ENCODE results near the gene TMOD3.

The TMOD3 gene

DNA sequence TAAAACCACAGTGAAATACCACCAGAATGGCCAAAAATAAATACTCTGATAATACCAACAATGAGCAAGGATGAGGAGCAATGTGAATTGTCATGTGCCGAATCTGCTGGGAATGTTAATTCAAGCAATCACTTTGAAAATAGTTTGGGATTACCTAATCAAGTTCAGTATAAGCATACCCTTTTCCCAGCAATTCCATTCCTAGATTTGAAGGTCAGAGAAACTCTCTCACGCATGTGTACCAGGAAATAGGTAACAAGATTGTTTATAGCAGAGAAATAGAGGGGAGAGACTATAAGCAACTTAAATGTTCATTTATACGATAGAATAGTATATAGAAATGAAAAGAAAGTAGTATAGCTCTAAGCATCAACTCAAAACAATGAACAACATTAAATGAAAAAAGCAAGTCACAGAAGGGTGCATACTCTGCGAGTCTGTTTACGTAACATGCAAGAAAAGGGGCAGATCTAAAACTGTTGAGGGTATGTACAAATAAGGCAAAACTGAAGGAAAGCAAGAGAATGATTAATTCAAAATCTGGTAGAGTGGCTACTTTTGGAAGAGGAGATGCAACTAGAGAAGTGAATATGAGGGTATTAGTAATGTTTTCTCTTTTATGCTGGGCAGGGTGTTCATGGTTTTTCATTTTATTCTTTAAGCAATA lies 27.4 kb downstream of the TMOD3 start:
- no peak for DNase-seq (ENCODE audit: extremely low spot score)
- ChIA-PET CTCF (no interaction called here), POLR2A (no interaction called here)
- no peak for TF ChIP-seq L3MBTL2 (conservative IDR thresholded peaks at IDR 0.05)
- TF ChIP-seq TARDBP (IDR thresholded peaks at IDR 0.05): no peak
- TF ChIP-seq ELF4 (IDR thresholded peaks at IDR 0.05): no peak
- no peak for TF ChIP-seq HDGF (IDR thresholded peaks at IDR 0.05; ENCODE audit: borderline replicate concordance)
- TF ChIP-seq FOXM1 (IDR thresholded peaks at IDR 0.05; ENCODE audit: borderline replicate concordance): no peak
- no peak for TF ChIP-seq ZNF384 (IDR thresholded peaks at IDR 0.05)
- TF ChIP-seq SUZ12 (IDR thresholded peaks at IDR 0.05): no peak
- no peak for TF ChIP-seq SP1 (IDR thresholded peaks at IDR 0.05)
- TF ChIP-seq, protein P1, sequence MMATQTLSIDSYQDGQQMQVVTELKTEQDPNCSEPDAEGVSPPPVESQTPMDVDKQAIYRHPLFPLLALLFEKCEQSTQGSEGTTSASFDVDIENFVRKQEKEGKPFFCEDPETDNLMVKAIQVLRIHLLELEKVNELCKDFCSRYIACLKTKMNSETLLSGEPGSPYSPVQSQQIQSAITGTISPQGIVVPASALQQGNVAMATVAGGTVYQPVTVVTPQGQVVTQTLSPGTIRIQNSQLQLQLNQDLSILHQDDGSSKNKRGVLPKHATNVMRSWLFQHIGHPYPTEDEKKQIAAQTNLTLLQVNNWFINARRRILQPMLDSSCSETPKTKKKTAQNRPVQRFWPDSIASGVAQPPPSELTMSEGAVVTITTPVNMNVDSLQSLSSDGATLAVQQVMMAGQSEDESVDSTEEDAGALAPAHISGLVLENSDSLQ (IDR thresholded peaks at IDR 0.05): no peak
- TF ChIP-seq CTBP1 (IDR thresholded peaks at IDR 0.05; ENCODE audit: borderline replicate concordance): no peak
- TF ChIP-seq BHLHE40 (IDR thresholded peaks at IDR 0.05; ENCODE audit: borderline replicate concordance): no peak
- TF ChIP-seq NFRKB (IDR thresholded peaks at IDR 0.05): no peak
- no peak for TF ChIP-seq FOXA1 (IDR thresholded peaks at IDR 0.05)
- TF ChIP-seq FOXK2 (IDR thresholded peaks at IDR 0.05): no peak
- no peak for TF ChIP-seq ARNT (IDR thresholded peaks at IDR 0.05)
- TF ChIP-seq LEF1 (IDR thresholded peaks at IDR 0.05; ENCODE audit: borderline replicate concordance): no peak

DNA sequence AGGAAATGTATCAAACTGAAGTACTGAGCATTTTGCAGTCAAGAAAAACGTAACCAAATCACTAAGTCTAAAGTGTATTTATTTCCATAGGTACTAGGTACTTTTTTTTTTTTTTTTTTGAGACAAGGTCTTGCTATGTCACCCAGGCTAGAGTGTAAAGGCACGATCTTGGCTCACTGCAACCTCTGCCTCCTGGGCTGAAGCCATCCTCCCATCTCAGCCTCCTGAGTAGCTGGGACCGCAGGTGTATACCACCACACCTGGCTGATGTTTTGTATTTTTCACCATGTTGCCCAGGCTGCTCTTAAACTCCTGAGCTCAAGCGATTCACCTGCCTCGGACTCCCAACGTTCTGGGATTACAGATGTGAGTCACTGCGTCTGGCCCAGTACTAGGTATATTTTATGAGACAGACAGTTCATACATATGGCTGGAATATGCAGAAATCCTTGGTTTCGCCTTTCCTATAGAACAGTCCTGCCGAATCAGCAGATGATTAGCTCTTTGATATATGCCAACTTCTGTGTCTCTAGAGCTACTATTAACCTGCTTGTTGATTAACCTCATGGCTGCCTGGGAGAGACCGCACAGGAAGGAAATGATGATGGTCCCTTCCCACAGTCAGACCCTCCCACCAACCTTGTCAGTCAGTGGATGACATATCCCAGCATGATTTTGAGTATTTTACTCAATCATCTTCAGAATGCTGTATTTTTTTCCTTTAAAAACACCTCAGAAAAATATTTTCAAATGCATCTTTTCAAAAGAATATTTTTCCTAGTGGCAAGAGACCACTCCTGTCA lies 32.3 kb downstream of the TMOD3 start:
- TF ChIP-seq L3MBTL2 (conservative IDR thresholded peaks at IDR 0.05) (no peak), FOXM1 (IDR thresholded peaks at IDR 0.05; ENCODE audit: borderline replicate concordance) (no peak), ARNT (IDR thresholded peaks at IDR 0.05) (no peak), SUZ12 (IDR thresholded peaks at IDR 0.05) (no peak), SP1 (IDR thresholded peaks at IDR 0.05) (no peak), LEF1 (IDR thresholded peaks at IDR 0.05; ENCODE audit: borderline replicate concordance) (no peak), BHLHE40 (IDR thresholded peaks at IDR 0.05; ENCODE audit: borderline replicate concordance) (no peak), FOXA1 (IDR thresholded peaks at IDR 0.05) (no peak), TARDBP (IDR thresholded peaks at IDR 0.05) (no peak), FOXK2 (IDR thresholded peaks at IDR 0.05) (no peak), ELF4 (IDR thresholded peaks at IDR 0.05) (no peak), HDGF (IDR thresholded peaks at IDR 0.05; ENCODE audit: borderline replicate concordance) (no peak), ZNF384 (IDR thresholded peaks at IDR 0.05) (no peak), CTBP1 (IDR thresholded peaks at IDR 0.05; ENCODE audit: borderline replicate concordance) (no peak), NFRKB (IDR thresholded peaks at IDR 0.05) (no peak)
- DNase-seq (ENCODE audit: extremely low spot score): no peak
- ChIA-PET CTCF (no interaction called here), POLR2A (no interaction called here)

DNA sequence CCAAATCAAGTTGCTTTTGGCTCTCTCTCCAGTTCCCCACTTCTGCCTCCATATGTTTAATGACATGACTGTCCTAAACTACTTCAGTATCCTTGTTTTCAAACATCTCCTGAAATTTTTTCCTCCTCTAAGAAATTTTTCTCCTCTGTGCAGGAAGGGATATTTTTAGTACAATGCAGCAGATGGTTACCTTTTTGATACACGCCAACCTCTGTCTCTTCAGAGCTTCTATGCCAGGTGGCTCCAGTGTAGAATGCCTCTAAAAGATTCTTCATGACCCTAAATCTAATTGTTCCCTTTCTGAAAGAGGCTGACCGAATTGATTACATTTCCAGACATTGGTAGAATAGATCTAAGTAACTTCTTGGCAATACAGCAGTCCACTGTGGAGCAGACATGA lies 33.7 kb downstream of the TMOD3 start:
- TF ChIP-seq FOXA1 (IDR thresholded peaks at IDR 0.05) (no peak), FOXM1 (IDR thresholded peaks at IDR 0.05; ENCODE audit: borderline replicate concordance) (no peak), NFRKB (IDR thresholded peaks at IDR 0.05) (no peak), CTBP1 (IDR thresholded peaks at IDR 0.05; ENCODE audit: borderline replicate concordance) (no peak), HDGF (IDR thresholded peaks at IDR 0.05; ENCODE audit: borderline replicate concordance) (no peak), L3MBTL2 (conservative IDR thresholded peaks at IDR 0.05) (no peak), ELF4 (IDR thresholded peaks at IDR 0.05) (no peak), BHLHE40 (IDR thresholded peaks at IDR 0.05; ENCODE audit: borderline replicate concordance) (no peak), ZNF384 (IDR thresholded peaks at IDR 0.05) (no peak), FOXK2 (IDR thresholded peaks at IDR 0.05) (no peak), LEF1 (IDR thresholded peaks at IDR 0.05; ENCODE audit: borderline replicate concordance) (no peak), SUZ12 (IDR thresholded peaks at IDR 0.05) (no peak), TARDBP (IDR thresholded peaks at IDR 0.05) (no peak), SP1 (IDR thresholded peaks at IDR 0.05) (no peak), ARNT (IDR thresholded peaks at IDR 0.05) (no peak)
- TF ChIP-seq, protein P1 (IDR thresholded peaks at IDR 0.05): no peak
- ChIA-PET CTCF (interaction anchor here (0.9 kb wide), 1 partner anchor 26 kb away, joined by 5 read pairs; no protein-coding TSS in a partner anchor), POLR2A (no interaction called here)
- no peak for DNase-seq (ENCODE audit: extremely low spot score)

DNA sequence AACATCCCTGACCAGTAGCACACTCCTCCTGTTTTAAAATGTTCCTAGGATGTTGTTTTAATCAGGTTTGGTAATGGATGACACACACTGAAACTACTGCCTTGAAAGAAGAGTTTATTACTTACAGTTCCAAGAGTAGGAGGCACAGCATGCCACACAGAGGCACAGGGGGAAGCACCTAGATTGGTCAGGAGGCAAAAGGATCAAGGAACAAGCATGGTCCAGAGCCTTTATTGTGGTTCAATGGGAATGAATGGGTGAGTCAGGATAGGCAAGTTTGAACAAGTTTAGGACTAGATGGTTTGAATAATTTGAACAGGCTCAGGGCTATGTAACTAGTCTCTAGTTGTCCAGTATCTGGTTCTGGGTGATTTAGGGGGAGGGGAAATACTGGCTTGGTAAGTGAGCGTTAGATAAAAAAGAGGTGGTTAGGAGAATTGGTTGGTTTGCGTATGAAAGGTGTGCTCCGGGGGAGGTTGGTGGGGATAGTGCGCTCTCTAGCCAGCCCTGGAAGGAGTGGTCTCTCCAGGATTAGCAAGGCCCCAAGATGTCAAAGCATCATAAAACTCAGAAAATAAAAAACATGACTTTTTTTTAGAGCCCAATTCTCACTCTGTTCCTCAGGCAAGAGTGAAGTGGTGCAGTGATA lies 35.1 kb downstream of the TMOD3 start:
- DNase-seq (ENCODE audit: extremely low spot score): no peak
- ChIA-PET CTCF (no interaction called here), POLR2A (no interaction called here)
- no peak for TF ChIP-seq CTBP1 (IDR thresholded peaks at IDR 0.05; ENCODE audit: borderline replicate concordance)
- no peak for TF ChIP-seq SP1 (IDR thresholded peaks at IDR 0.05)
- no peak for TF ChIP-seq NFRKB (IDR thresholded peaks at IDR 0.05)
- TF ChIP-seq FOXM1 (IDR thresholded peaks at IDR 0.05; ENCODE audit: borderline replicate concordance): no peak
- TF ChIP-seq ARNT (IDR thresholded peaks at IDR 0.05): no peak
- TF ChIP-seq, protein P1 (IDR thresholded peaks at IDR 0.05): no peak
- TF ChIP-seq ZNF384 (IDR thresholded peaks at IDR 0.05): no peak
- no peak for TF ChIP-seq SUZ12 (IDR thresholded peaks at IDR 0.05)
- TF ChIP-seq TARDBP (IDR thresholded peaks at IDR 0.05): no peak
- TF ChIP-seq FOXK2 (IDR thresholded peaks at IDR 0.05): no peak
- TF ChIP-seq FOXA1 (IDR thresholded peaks at IDR 0.05): no peak
- no peak for TF ChIP-seq LEF1 (IDR thresholded peaks at IDR 0.05; ENCODE audit: borderline replicate concordance)
- TF ChIP-seq HDGF (IDR thresholded peaks at IDR 0.05; ENCODE audit: borderline replicate concordance): no peak
- no peak for TF ChIP-seq BHLHE40 (IDR thresholded peaks at IDR 0.05; ENCODE audit: borderline replicate concordance)
- TF ChIP-seq ELF4 (IDR thresholded peaks at IDR 0.05): no peak
- no peak for TF ChIP-seq L3MBTL2 (conservative IDR thresholded peaks at IDR 0.05)
